SH-SY5Y (cell line): ENCODE results near the gene GMPPB.

Experiments
- GATA2 ChIP-seq: IDR thresholded peaks from 2 replicates; pipeline ENCODE4 v1.6.1; 2011; ENCODE audit warnings: mild to moderate bottlenecking, low read depth, low read length
- GATA3 ChIP-seq: IDR thresholded peaks from 2 replicates; pipeline ENCODE4 v1.6.1; 2011; ENCODE audit warnings: low read depth, mild to moderate bottlenecking, low read length, moderate library complexity

GRCh38 chr3:49707113-49707480 lies 16.7 kb downstream of the GMPPB start:
- no peak for TF ChIP-seq GATA3
- no peak for TF ChIP-seq GATA2
